ENCODE results near the gene TMEM80. TPM values are rescaled to one million over a fixed set of nuclear protein-coding genes. Genes with fewer than 3 reads are reported as not detected.

TMEM80 gene
- total and polyA plus RNA-seq, 2 of the 4 experiments (the other 2 are of a cell fraction), result 5.6 to 21.7 TPM

- no TSS peak for BruUV-seq (replicated peaks)
- Histone ChIP-seq H3K27ac (ENCODE audit: insufficient read depth, low read length) (no peak overlapping the region), H3K9ac (ENCODE audit: low read depth, low read length) (no peak overlapping the region), H4K20me1 (ENCODE audit: insufficient read depth, low read length) (no peaks in the 10 kb centered on the region; the same call in 1 of the 2 replicates), H2BK20ac (ENCODE audit: low read depth, low read length) (no peak overlapping the region), H3K4me1 (ENCODE audit: control insufficient read depth, insufficient read depth, low read length) (no peaks in the 10 kb centered on the region), H3K9me1 (ENCODE audit: insufficient read depth, low read length) (no peaks in the 10 kb centered on the region), H2AK5ac (ENCODE audit: low read depth, low read length) (no peak overlapping the region), H2BK120ac (ENCODE audit: low read depth, low read length) (no peak overlapping the region), H2AFZ (replicated peaks; ENCODE audit: low read length, poor library complexity) (no peak overlapping the region), H3K4me3 (ENCODE audit: insufficient read depth, low read depth, low read length) (no peak overlapping the region), H3K4ac (ENCODE audit: low read depth, low read length) (no peak overlapping the region), H4K91ac (ENCODE audit: insufficient read depth, low read depth, low read length) (no peak overlapping the region), H3K23ac (ENCODE audit: low read depth, low read length) (no peak overlapping the region), H3K9me3 (ENCODE audit: control insufficient read depth, insufficient read depth, low read length) (no peaks in the 10 kb centered on the region), H3K79me1 (ENCODE audit: low read depth in 1 of 2, low read length in 2 of 2) (no peaks in the 10 kb centered on the region; a peak in 2 of 4 replicates), H3K56ac (ENCODE audit: extremely low read depth, insufficient read depth, low read length) (no peak overlapping the region), H3K4me2 (ENCODE audit: low read depth, low read length) (no peak overlapping the region), H4K8ac (ENCODE audit: low read depth in 2 of 2, low read length in 2 of 2) (no peak overlapping the region), H2AK9ac (replicated peaks; ENCODE audit: low read depth, low read length, poor library complexity) (no peak overlapping the region), H3K14ac (replicated peaks; ENCODE audit: low read depth, low read length) (no peak overlapping the region), H2BK5ac (ENCODE audit: low read depth, low read length, poor library complexity, severe bottlenecking) (no peak overlapping the region), H3K36me3 (ENCODE audit: control insufficient read depth, insufficient read depth, low read length) (peaks cover 52% of the 10 kb centered on the region), H3K27me3 (ENCODE audit: control insufficient read depth, insufficient read depth, low read length) (no peaks in the 10 kb centered on the region), H4K5ac (ENCODE audit: low read depth, low read length) (no peak overlapping the region), H2BK15ac (ENCODE audit: low read depth, low read length) (no peak overlapping the region), H3K18ac (ENCODE audit: low read depth, low read length) (no peak overlapping the region)
- ATAC-seq (ENCODE audit: low read depth) (no peak), DNase-seq (no peak)
- in situ Hi-C loops (cut with MboI; ENCODE audit: low sequenced_read_pairs), result no loop called here
- ChIA-PET POLR2A (ENCODE audit: unreplicated experiment) (interaction anchor here (0.6 kb wide), 1 partner anchor 9 kb away, joined by 5 read pairs; no protein-coding TSS in a partner anchor), CTCF (no interaction called here)
- dilution Hi-C loops (cut with HindIII; ENCODE audit: low sequenced_read_pairs, unreplicated experiment), result no loop called here
- intact Hi-C loops (cut with micrococcal nuclease), result no loop called here
- TF ChIP-seq FOS (IDR thresholded peaks at IDR 0.05; ENCODE audit: low read depth, low read length) (no peak), CEBPB (IDR thresholded peaks at IDR 0.05; ENCODE audit: low read depth, low read length) (no peak), RAD21 (IDR thresholded peaks at IDR 0.05; ENCODE audit: low read length) (no peak), RFX5 (IDR thresholded peaks at IDR 0.05; ENCODE audit: low read depth, low read length) (no peak), NFE2L2 (IDR thresholded peaks at IDR 0.05; ENCODE audit: low read depth, low read length) (no peak), MAZ (IDR thresholded peaks at IDR 0.05; ENCODE audit: borderline replicate concordance, low read depth, low read length) (no peak), RCOR1 (IDR thresholded peaks at IDR 0.05; ENCODE audit: insufficient replicate concordance, low read length) (no peak)
- 100% methylated on average over 2 of the region's 3 CpGs; no CpG with 5 or more reads in 1 of the 2 experiments for WGBS, 2 experiments (ENCODE audit: extremely low coverage in 2 of 2, insufficient read length in 1 of 2)
Observed at GRCh38 chr11:678297-678696, 17.3 kb upstream of the TMEM80 start.
